Upper lobe of left lung (tissue), 6 donors: ENCODE measurements around the gene TM7SF3. TPM values are rescaled to one million over a fixed set of nuclear protein-coding genes. Genes with fewer than 3 reads are reported as not detected.

Source experiments
- ATAC-seq, 2 donors: fragments of 200-7000 bp; cut with Tn5 transposase; one replicate each; pipeline ENCODE4 v1.9.1; 2022; ENCODE audit warnings: mild to moderate bottlenecking in 2 of 2, moderate library complexity in 2 of 2; ENCODE audit not compliant: low FRiP score in 2 of 2
- DNase-seq, 2 donors: peaks; one replicate each; pipeline ENCODE4 v3.0.0-alpha.2; 2019 to 2020
- H3K27ac ChIP-seq, 4 donors: fragments of 200-600 bp; sonication (generic); one replicate each; pipeline ENCODE4 v1.5.1; 2016 to 2019
- H3K27me3 ChIP-seq, 4 donors: fragments of 200-600 bp; sonication (generic); one replicate each; pipeline ENCODE4 v1.5.1; 2017 to 2019
- H3K36me3 ChIP-seq, 4 donors: fragments of 200-600 bp; sonication (generic); one replicate each; pipeline ENCODE4 v1.5.1; 2016 to 2019
- H3K4me1 ChIP-seq, 4 donors: fragments of 200-600 bp; sonication (generic); one replicate each; pipeline ENCODE4 v1.5.1; 2018 to 2019
- H3K4me3 ChIP-seq, 4 donors: fragments of 200-600 bp; sonication (generic); one replicate each; pipeline ENCODE4 v1.5.1; 2017 to 2019; ENCODE audit warnings: mild to moderate bottlenecking in 2 of 4, moderate library complexity in 1 of 4
- H3K9me3 ChIP-seq, 4 donors: fragments of 200-600 bp; sonication (generic); one replicate each; pipeline ENCODE4 v1.5.1; 2018 to 2019
- EP300 ChIP-seq, 4 donors: sonication (generic); formaldehyde crosslinking; IDR thresholded peaks; one replicate each; pipeline ENCODE4 v1.5.1; 2017; ENCODE audit warnings: antibody characterized with exemption in 4 of 4, control low read depth in 2 of 4
- POLR2A ChIP-seq, 4 donors: fragments of 450-650 bp; IDR thresholded peaks; one replicate each; pipeline ENCODE4 v1.5.1; 2016 to 2017; ENCODE audit warnings: antibody characterized with exemption in 4 of 4, mild to moderate bottlenecking in 2 of 4
- POLR2AphosphoS5 ChIP-seq, 2 donors: sonication (generic); formaldehyde crosslinking; IDR thresholded peaks; one replicate each; pipeline ENCODE4 v1.5.1; 2017; ENCODE audit warnings: antibody characterized with exemption in 2 of 2
- WGBS, 2 donors: methylation state at CpG; one replicate each; pipeline ENCODE4 v1.1.5; 2017 to 2018; 5-methylcytosine and 5-hydroxymethylcytosine counted together
- total RNA-seq, 6 donors: library from RNA; depleted of rRNA in 4 of 6; stranded (reverse); fragments of >200 nt in 4 of 6; gene quantifications; one replicate each; pipeline versions ENCODE4 v1.1.0 to v1.2.1, GENCODE V29; 2016 to 2021
- TF ChIP-seq, protein P1 (sequence below), 6 experiments: fragments of 450-650 bp in 4 of 6; fragments of 200-600 bp in 2 of 6; sonication (generic) in 2 of 6; IDR thresholded peaks; one replicate each; pipeline ENCODE4 v1.5.1; 2016 to 2019; ENCODE audit warnings: antibody characterized with exemption in 6 of 6
- donor health status: DM: no; HTN: no; CAD: no; lungs with moderate emphysema.
- donor health status: DM: no; HTN: yes; CAD: no; lungs with severe emphysema.

TM7SF3 gene
- total RNA-seq, 6 donors from 2014 or later: 33.5 to 81.1 (median 69.2) TPM

DNA sequence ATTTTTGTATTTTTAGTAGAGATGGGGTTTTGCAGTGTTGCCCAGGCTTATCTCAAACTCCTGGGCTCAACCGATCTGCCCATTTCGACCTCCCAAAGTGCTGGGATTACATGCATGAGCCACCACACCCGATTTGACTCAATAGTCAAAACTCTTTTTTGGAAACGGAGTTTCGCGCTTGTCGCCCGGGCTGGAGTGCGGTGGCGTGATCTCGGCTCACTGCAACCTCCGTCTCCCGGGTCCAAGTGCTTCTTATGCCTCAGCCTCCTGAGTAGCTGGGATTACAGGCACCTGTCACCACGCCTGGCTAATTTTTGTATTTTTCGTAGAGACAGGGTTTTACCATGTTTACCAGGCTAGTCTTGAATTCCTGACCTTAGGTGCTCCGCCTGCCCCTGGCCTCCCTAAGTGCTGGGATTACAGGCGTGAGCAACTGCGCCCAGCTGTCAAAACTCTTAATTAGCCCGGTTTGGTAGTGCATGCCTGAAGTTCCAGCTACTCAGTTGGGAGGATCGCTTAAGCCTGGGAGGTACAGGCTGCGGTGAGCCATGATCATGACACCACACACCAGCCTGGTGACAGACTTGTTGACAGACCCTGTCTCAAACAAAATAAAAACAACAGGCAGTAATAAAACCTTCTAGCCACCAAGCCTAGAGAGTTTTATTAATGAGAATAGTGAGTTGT lies 20.6 kb upstream of the TM7SF3 start:
- H3K4me3 ChIP-seq: no peak overlapping the region
- H3K4me1 ChIP-seq: no peaks in the 10 kb centered on the region
- H3K27ac ChIP-seq: no peak overlapping the region
- no peaks in the 10 kb centered on the region for H3K9me3 ChIP-seq
- no peak for ATAC-seq
- 98% methylated on average over 21 of the region's 21 CpGs for WGBS, 2 donors
- TF ChIP-seq EP300 (IDR thresholded peaks at IDR 0.05): no peak
- TF ChIP-seq POLR2AphosphoS5 (IDR thresholded peaks at IDR 0.05): no peak
- TF ChIP-seq POLR2A (IDR thresholded peaks at IDR 0.05): no peak
- TF ChIP-seq, protein P1, sequence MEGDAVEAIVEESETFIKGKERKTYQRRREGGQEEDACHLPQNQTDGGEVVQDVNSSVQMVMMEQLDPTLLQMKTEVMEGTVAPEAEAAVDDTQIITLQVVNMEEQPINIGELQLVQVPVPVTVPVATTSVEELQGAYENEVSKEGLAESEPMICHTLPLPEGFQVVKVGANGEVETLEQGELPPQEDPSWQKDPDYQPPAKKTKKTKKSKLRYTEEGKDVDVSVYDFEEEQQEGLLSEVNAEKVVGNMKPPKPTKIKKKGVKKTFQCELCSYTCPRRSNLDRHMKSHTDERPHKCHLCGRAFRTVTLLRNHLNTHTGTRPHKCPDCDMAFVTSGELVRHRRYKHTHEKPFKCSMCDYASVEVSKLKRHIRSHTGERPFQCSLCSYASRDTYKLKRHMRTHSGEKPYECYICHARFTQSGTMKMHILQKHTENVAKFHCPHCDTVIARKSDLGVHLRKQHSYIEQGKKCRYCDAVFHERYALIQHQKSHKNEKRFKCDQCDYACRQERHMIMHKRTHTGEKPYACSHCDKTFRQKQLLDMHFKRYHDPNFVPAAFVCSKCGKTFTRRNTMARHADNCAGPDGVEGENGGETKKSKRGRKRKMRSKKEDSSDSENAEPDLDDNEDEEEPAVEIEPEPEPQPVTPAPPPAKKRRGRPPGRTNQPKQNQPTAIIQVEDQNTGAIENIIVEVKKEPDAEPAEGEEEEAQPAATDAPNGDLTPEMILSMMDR (IDR thresholded peaks at IDR 0.05): no peak
- peak in 1 of 2 donors; percentile 41 for DNase-seq
- peaks cover 21 to 37% (median 31%) of the 10 kb centered on the region in 4 donors for H3K36me3 ChIP-seq
- no peaks in the 10 kb centered on the region for H3K27me3 ChIP-seq

DNA sequence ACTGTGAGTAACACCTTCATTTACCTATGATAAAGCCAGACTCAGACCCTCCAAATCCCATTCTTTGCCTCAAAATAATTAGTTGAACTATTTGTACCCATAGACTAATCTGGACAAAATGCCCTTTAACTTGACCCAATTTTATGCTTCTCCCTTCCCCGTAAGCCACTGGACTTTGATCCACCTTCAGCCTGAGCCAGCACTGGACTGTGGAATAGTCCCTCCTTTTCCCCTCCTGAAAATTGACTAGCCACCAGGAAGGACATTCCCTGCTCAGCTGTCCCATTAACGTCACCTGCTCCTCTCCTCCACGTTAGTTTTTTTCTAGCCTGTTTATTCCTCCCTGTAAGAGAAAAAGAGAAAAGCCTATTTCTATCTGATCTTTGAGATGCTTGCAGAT lies 18.5 kb upstream of the TM7SF3 start:
- no peaks in the 10 kb centered on the region for H3K27me3 ChIP-seq
- no peak overlapping the region for H3K4me3 ChIP-seq
- no peak overlapping the region for H3K27ac ChIP-seq
- H3K36me3 ChIP-seq: peaks cover 28 to 57% (median 37%) of the 10 kb centered on the region in 4 donors
- ATAC-seq (no peak), DNase-seq (no peak)
- WGBS, 2 donors: 85 to 91% methylated on average over 3 of the region's 3 CpGs
- TF ChIP-seq POLR2AphosphoS5 (IDR thresholded peaks at IDR 0.05): no peak
- no peak for TF ChIP-seq POLR2A (IDR thresholded peaks at IDR 0.05)
- TF ChIP-seq, protein P1 (IDR thresholded peaks at IDR 0.05): no peak
- no peak for TF ChIP-seq EP300 (IDR thresholded peaks at IDR 0.05)
- H3K4me1 ChIP-seq: no peaks in the 10 kb centered on the region
- no peaks in the 10 kb centered on the region for H3K9me3 ChIP-seq

DNA sequence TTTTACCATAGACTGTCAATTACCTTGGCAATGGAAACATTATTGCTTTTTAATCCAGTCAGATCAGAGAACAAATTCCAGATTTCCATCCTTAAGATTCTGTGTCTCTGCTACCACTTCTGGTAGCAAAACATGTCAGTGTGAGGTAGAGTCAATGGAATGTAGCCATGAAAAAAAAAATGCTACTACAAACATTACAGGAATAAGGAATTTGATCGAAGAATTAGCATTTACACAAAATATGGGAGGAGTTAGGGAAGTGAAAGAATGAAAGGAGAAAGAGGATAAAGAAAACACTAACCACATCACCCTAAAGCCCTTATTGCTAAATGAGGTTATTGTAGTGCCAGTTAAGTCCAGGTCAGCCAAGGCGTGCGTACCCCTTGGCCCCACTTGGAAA lies 17.3 kb upstream of the TM7SF3 start:
- Histone ChIP-seq H3K36me3 (peaks cover 29 to 68% (median 41%) of the 10 kb centered on the region in 4 donors), H3K4me1 (peaks cover 0 to 4% (median 0%) of the 10 kb centered on the region in 4 donors), H3K4me3 (no peak overlapping the region), H3K27me3 (no peaks in the 10 kb centered on the region), H3K27ac (no peak overlapping the region), H3K9me3 (no peaks in the 10 kb centered on the region)
- ATAC-seq: no peak
- no peak for TF ChIP-seq EP300 (IDR thresholded peaks at IDR 0.05)
- no peak for TF ChIP-seq POLR2A (IDR thresholded peaks at IDR 0.05)
- TF ChIP-seq, protein P1 (IDR thresholded peaks at IDR 0.05): no peak
- TF ChIP-seq POLR2AphosphoS5 (IDR thresholded peaks at IDR 0.05): no peak
- 77 to 90% methylated on average over 3 of the region's 3 CpGs for WGBS, 2 donors
- DNase-seq: no peak

DNA sequence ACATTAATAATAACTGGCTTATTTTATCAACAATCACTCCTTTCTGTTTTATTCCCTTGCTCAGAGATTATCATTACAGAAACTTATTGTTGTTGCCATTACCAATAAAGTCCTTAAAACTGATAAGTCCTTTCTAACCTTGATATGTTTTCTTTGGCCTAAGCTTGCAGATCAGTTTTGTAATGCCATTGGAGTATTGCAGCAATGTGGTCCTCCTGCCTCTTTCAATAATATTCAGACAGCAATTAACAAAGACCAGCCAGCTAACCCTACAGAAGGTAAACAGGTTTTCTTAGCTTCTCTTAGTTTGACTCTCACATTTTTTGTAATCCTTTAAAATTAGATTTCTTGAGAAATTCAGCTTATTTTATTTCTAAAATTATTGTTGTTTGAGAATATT lies 12.1 kb upstream of the TM7SF3 start:
- H3K36me3 ChIP-seq: peaks cover 17 to 47% (median 25%) of the 10 kb centered on the region in 4 donors
- H3K27ac ChIP-seq: no peak overlapping the region
- no peaks in the 10 kb centered on the region for H3K9me3 ChIP-seq
- H3K27me3 ChIP-seq: no peaks in the 10 kb centered on the region
- H3K4me1 ChIP-seq: peaks cover 11 to 36% (median 18%) of the 10 kb centered on the region in 4 donors
- ATAC-seq: no peak
- TF ChIP-seq, protein P1 (IDR thresholded peaks at IDR 0.05): no peak
- no peak for TF ChIP-seq EP300 (IDR thresholded peaks at IDR 0.05)
- no peak for TF ChIP-seq POLR2A (IDR thresholded peaks at IDR 0.05)
- TF ChIP-seq POLR2AphosphoS5 (IDR thresholded peaks at IDR 0.05): no peak
- no peak overlapping the region for H3K4me3 ChIP-seq
- DNase-seq: no peak

DNA sequence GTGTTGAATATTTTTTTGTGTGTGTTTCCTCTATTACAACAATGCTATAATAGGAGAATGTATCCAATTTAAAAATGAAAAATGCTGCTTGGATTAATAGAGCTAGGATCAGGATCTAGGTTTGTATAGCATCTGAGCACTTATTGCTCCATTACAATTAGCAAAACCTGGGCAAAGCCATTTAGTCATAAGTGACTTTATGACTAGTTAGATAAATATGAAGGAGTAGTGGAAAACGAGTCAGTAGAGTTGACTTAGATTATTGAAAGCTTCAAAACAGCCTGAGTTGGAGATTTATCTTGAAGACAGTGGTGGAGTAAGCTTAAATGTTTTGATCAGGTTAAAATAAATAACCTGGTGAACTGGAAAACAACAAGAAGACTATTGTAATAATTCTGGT lies 10.9 kb upstream of the TM7SF3 start:
- WGBS, 2 donors: 47 to 66% methylated on average over 1 of the region's 1 CpG
- ATAC-seq: no peak
- no peak overlapping the region for H3K27ac ChIP-seq

More for the DNA sequence above, 10.9 kb upstream of the TM7SF3 start:
- H3K27me3 ChIP-seq: no peaks in the 10 kb centered on the region
- H3K4me1 ChIP-seq: peaks cover 11 to 36% (median 19%) of the 10 kb centered on the region in 4 donors
- no peak for DNase-seq
- peaks cover 6 to 35% (median 19%) of the 10 kb centered on the region in 4 donors for H3K36me3 ChIP-seq
- TF ChIP-seq, protein P1 (IDR thresholded peaks at IDR 0.05): no peak
- no peak for TF ChIP-seq EP300 (IDR thresholded peaks at IDR 0.05)
- no peak for TF ChIP-seq POLR2AphosphoS5 (IDR thresholded peaks at IDR 0.05)
- no peak for TF ChIP-seq POLR2A (IDR thresholded peaks at IDR 0.05)
- H3K4me3 ChIP-seq: no peak overlapping the region
- no peaks in the 10 kb centered on the region for H3K9me3 ChIP-seq
